ENCODE data around the gene DVL2.

DNA sequence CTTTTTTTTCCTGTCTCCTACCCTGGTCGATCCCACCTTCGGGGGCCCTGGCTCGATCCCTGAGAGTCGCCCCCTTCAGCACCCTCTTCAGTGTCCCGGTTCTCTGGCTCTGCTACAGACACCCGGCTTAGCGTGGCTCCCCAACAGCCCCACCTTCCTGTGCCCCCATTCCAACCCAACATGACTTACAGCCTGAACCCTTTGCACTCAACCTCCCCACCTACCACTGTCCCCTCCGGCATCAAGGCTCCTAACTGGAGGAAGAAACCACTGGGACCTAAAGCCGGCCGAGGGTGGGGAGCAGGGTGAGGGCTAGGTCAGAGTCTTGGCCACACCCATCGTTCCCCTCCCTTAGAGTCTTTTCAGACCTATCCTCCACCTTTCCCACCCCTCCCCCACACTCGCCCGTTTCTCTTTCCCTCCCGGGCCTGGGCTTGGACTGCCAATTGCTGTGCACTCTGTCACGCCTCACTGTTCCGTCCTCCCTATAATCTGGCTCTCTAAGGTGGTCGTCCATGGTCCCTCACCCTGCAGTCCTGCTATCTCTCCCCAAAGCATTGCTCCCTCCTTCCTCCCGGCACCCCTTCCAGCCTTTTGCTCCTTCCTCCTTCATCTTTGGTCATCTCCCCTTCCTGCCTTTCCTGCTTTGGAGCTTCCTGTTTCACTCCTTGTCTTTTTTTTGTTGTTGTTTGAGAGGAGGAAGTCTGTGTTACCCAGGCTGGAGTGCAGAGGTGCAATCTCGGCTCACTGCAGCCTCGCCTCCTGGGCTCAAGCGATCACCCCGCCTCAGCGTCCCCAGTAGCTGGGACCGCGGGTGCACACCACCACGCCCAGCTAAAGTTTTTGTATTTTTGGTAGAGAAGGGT, 28.9 kb upstream of the DVL2 start:
- TF ChIP-seq, protein P1, sequence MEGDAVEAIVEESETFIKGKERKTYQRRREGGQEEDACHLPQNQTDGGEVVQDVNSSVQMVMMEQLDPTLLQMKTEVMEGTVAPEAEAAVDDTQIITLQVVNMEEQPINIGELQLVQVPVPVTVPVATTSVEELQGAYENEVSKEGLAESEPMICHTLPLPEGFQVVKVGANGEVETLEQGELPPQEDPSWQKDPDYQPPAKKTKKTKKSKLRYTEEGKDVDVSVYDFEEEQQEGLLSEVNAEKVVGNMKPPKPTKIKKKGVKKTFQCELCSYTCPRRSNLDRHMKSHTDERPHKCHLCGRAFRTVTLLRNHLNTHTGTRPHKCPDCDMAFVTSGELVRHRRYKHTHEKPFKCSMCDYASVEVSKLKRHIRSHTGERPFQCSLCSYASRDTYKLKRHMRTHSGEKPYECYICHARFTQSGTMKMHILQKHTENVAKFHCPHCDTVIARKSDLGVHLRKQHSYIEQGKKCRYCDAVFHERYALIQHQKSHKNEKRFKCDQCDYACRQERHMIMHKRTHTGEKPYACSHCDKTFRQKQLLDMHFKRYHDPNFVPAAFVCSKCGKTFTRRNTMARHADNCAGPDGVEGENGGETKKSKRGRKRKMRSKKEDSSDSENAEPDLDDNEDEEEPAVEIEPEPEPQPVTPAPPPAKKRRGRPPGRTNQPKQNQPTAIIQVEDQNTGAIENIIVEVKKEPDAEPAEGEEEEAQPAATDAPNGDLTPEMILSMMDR (IDR thresholded peaks at IDR 0.05) = no peak
- TF ChIP-seq EP300 (IDR thresholded peaks at IDR 0.05; ENCODE audit: low read depth) (peak; percentile 67), POLR2A (IDR thresholded peaks at IDR 0.05) (peak; percentile 95), POLR2AphosphoS5 (IDR thresholded peaks at IDR 0.05) (peak; percentile 6 to 90 (median 79))
